SK-N-SH treated with all-trans-retinoic acid at 6 μM for 48 hours (cell line): Measurements from ENCODE around the gene SQOR.

Experiments
- ATAC-seq: fragments of 200-7000 bp; cut with Tn5 transposase; 3 replicates; pipeline ENCODE4 v1.9.1; 2020; ENCODE audit warnings: mild to moderate bottlenecking, moderate library complexity
- ARNTL ChIP-seq: fragments of 450-650 bp; formaldehyde crosslinking; IDR thresholded peaks from 2 replicates; pipeline ENCODE4 v1.5.0; 2020; ENCODE audit warnings: low read depth, mild to moderate bottlenecking, moderate library complexity, borderline replicate concordance
- BACH2 ChIP-seq: fragments of 250-450 bp; sonication (Bioruptor Pico); IDR thresholded peaks from 2 replicates; pipeline ENCODE4 v1.9.0; 2021; ENCODE audit warnings: mild to moderate bottlenecking, borderline replicate concordance
- CREB5 ChIP-seq: fragments of 250-450 bp; sonication (Bioruptor Pico); IDR thresholded peaks from 2 replicates; pipeline ENCODE4 v1.5.1; 2020; ENCODE audit warnings: low read depth, mild to moderate bottlenecking, moderate library complexity
- CSDC2 ChIP-seq: fragments of 250-450 bp; sonication (Bioruptor Pico); IDR thresholded peaks from 2 replicates; pipeline ENCODE4 v1.5.0; 2020; ENCODE audit warnings: mild to moderate bottlenecking, moderate library complexity
- CSRNP3 ChIP-seq: fragments of 250-450 bp; sonication (Bioruptor Pico); IDR thresholded peaks from 2 replicates; pipeline ENCODE4 v1.5.1; 2021; ENCODE audit warnings: mild to moderate bottlenecking, moderate library complexity
- ESRRG ChIP-seq: fragments of 250-450 bp; sonication (Bioruptor Pico); IDR thresholded peaks from 2 replicates; pipeline ENCODE4 v1.6.1; 2021; ENCODE audit warnings: mild to moderate bottlenecking
- GLIS3 ChIP-seq: fragments of 250-450 bp; sonication (Bioruptor Pico); IDR thresholded peaks from 2 replicates; pipeline ENCODE4 v1.5.0; 2020; ENCODE audit warnings: mild to moderate bottlenecking, moderate library complexity
- ISL1 ChIP-seq: fragments of 250-450 bp; sonication (Bioruptor Pico); IDR thresholded peaks from 2 replicates; pipeline ENCODE4 v2.1.2; 2022; ENCODE audit warnings: mild to moderate bottlenecking, moderate library complexity
- OSR1 ChIP-seq: fragments of 250-450 bp; sonication (Bioruptor Pico); IDR thresholded peaks from 2 replicates; pipeline ENCODE4 v1.8.0; 2022; ENCODE audit warnings: moderate library complexity, mild to moderate bottlenecking, inconsistent platforms
- PATZ1 ChIP-seq: fragments of 250-450 bp; sonication (Bioruptor Pico); IDR thresholded peaks from 2 replicates; pipeline ENCODE4 v1.8.0; 2020; ENCODE audit warnings: mild to moderate bottlenecking, moderate library complexity, borderline replicate concordance
- POU6F1 ChIP-seq: fragments of 250-450 bp; sonication (Bioruptor Pico); IDR thresholded peaks from 2 replicates; pipeline ENCODE4 v1.8.0; 2021; ENCODE audit warnings: low read depth, mild to moderate bottlenecking, moderate library complexity, borderline replicate concordance
- PPARA ChIP-seq: fragments of 250-450 bp; sonication (Bioruptor Pico); IDR thresholded peaks from 2 replicates; pipeline ENCODE4 v1.5.0; 2020; ENCODE audit warnings: mild to moderate bottlenecking, borderline replicate concordance
- RARB ChIP-seq: fragments of 250-450 bp; sonication (Bioruptor Pico); IDR thresholded peaks from 2 replicates; pipeline ENCODE4 v1.8.0; 2021; ENCODE audit warnings: mild to moderate bottlenecking, moderate library complexity
- SNAI2 ChIP-seq: fragments of 250-450 bp; sonication (Bioruptor Pico); IDR thresholded peaks from 2 replicates; pipeline ENCODE4 v1.5.0; 2020; ENCODE audit warnings: mild to moderate bottlenecking, moderate library complexity
- TOX ChIP-seq: fragments of 250-450 bp; sonication (Bioruptor Pico); IDR thresholded peaks from 2 replicates; pipeline ENCODE4 v1.8.0; 2021; ENCODE audit warnings: mild to moderate bottlenecking, moderate library complexity, borderline replicate concordance
- TSHZ2 ChIP-seq: fragments of 250-450 bp; sonication (Bioruptor Pico); IDR thresholded peaks from 2 replicates; pipeline ENCODE4 v1.5.0; 2020; ENCODE audit warnings: mild to moderate bottlenecking, moderate library complexity
- ZC3H10 ChIP-seq: fragments of 250-450 bp; sonication (Bioruptor Pico); IDR thresholded peaks from 2 replicates; pipeline ENCODE4 v1.5.1; 2021; ENCODE audit warnings: mild to moderate bottlenecking, moderate library complexity
- ZFP3 ChIP-seq: fragments of 250-450 bp; sonication (Bioruptor Pico); IDR thresholded peaks from 2 replicates; pipeline ENCODE4 v1.5.0; 2020; ENCODE audit warnings: mild to moderate bottlenecking, moderate library complexity
- ZFP30 ChIP-seq: fragments of 450-650 bp; formaldehyde crosslinking; IDR thresholded peaks from 2 replicates; pipeline ENCODE4 v1.5.0; 2022; ENCODE audit warnings: mild to moderate bottlenecking, moderate library complexity
- ZNF565 ChIP-seq: fragments of 450-650 bp; formaldehyde crosslinking; conservative IDR thresholded peaks from 2 replicates; pipeline ENCODE4 v1.5.0; 2020; ENCODE audit warnings: low read depth, mild to moderate bottlenecking, moderate library complexity
- ZNF70 ChIP-seq: fragments of 450-650 bp; formaldehyde crosslinking; IDR thresholded peaks from 2 replicates; pipeline ENCODE4 v1.5.0; 2020; ENCODE audit warnings: mild to moderate bottlenecking, moderate library complexity
- ZNF8 ChIP-seq: fragments of 450-650 bp; formaldehyde crosslinking; IDR thresholded peaks from 2 replicates; pipeline ENCODE4 v1.5.0; 2020; ENCODE audit warnings: mild to moderate bottlenecking, moderate library complexity

The SQOR gene

GRCh38 chr15:45714590-45715488, 80.0 kb downstream of the SQOR start:
- TF ChIP-seq OSR1 (CRISPR knock-in tag) (no peak), SNAI2 (no peak), ZNF70 (CRISPR knock-in tag) (no peak), RARB (CRISPR knock-in tag) (no peak), ISL1 (CRISPR knock-in tag) (no peak)
- ATAC-seq: peak; percentile 76

- TF ChIP-seq OSR1 (CRISPR knock-in tag): no peak
- TF ChIP-seq PATZ1 (CRISPR knock-in tag): no peak
- no peak for TF ChIP-seq ZFP3 (CRISPR knock-in tag)
- no peak for TF ChIP-seq ISL1 (CRISPR knock-in tag)
- no peak for TF ChIP-seq PPARA (CRISPR knock-in tag)
- TF ChIP-seq ZNF565: no peak
- ATAC-seq: no peak
Measured at GRCh38 chr15:45715528-45715927, 80.7 kb downstream of the SQOR start.

- no peak for TF ChIP-seq ZFP30
- no peak for TF ChIP-seq BACH2
- no peak for TF ChIP-seq SNAI2
- no peak for TF ChIP-seq CSDC2
- TF ChIP-seq POU6F1 (CRISPR knock-in tag): no peak
- no peak for TF ChIP-seq ESRRG (CRISPR knock-in tag)
- no peak for TF ChIP-seq TSHZ2 (CRISPR knock-in tag)
- no peak for TF ChIP-seq CSRNP3
- no peak for TF ChIP-seq ZFP3 (CRISPR knock-in tag)
- no peak for ATAC-seq
Measured at GRCh38 chr15:45719490-45719889, 84.7 kb downstream of the SQOR start.

- no peak for ATAC-seq
- TF ChIP-seq ZNF70 (CRISPR knock-in tag): no peak
- no peak for TF ChIP-seq CSRNP3
- no peak for TF ChIP-seq CREB5 (CRISPR knock-in tag)
- TF ChIP-seq ZFP30: no peak
- no peak for TF ChIP-seq ARNTL (CRISPR knock-in tag)
- TF ChIP-seq TOX (CRISPR knock-in tag): no peak
- TF ChIP-seq OSR1 (CRISPR knock-in tag): no peak
- no peak for TF ChIP-seq ZNF565
- no peak for TF ChIP-seq TSHZ2 (CRISPR knock-in tag)
- no peak for TF ChIP-seq ZNF8 (CRISPR knock-in tag)
- no peak for TF ChIP-seq ZC3H10 (CRISPR knock-in tag)
- no peak for TF ChIP-seq GLIS3 (CRISPR knock-in tag)
Measured at GRCh38 chr15:45720183-45720582, 85.4 kb downstream of the SQOR start.
